Tibial nerve (tissue), 4 donors: Measurements from ENCODE around the gene PANK4.

Experiments
- CTCF ChIP-seq, 5 experiments: fragments of 200-600 bp in 3 of 5; fragments of 450-650 bp in 2 of 5; sonication (generic) in 3 of 5; IDR thresholded peaks; one replicate each; pipeline ENCODE4 v1.5.1; 2016 to 2019; ENCODE audit warnings: antibody characterized with exemption in 5 of 5, mild to moderate bottlenecking in 3 of 5, moderate library complexity in 2 of 5
- EP300 ChIP-seq, 2 donors: sonication (generic); formaldehyde crosslinking; IDR thresholded peaks; one replicate each; pipeline ENCODE4 v1.6.1; 2017; ENCODE audit warnings: antibody characterized with exemption in 2 of 2, mild to moderate bottlenecking in 1 of 2
- POLR2A ChIP-seq, 2 donors: fragments of 450-650 bp; IDR thresholded peaks; one replicate each; pipeline ENCODE4 v1.6.1; 2017; ENCODE audit warnings: antibody characterized with exemption in 2 of 2, mild to moderate bottlenecking in 2 of 2, moderate library complexity in 2 of 2

- TF ChIP-seq CTCF (IDR thresholded peaks at IDR 0.05) (no peak), EP300 (IDR thresholded peaks at IDR 0.05) (no peak), POLR2A (IDR thresholded peaks at IDR 0.05) (no peak)
Measured at GRCh38 chr1:2538376-2538775, 12.0 kb upstream of the PANK4 start.
